DMS 273 (cell line): ENCODE measurements around the gene METTL13.

Experiments
- DNase-seq: peaks from one replicate; lab custom pipeline; 2025; ENCODE audit not compliant: unreplicated experiment; lab: John Stamatoyannopoulos, UW

METTL13 gene, protein sequence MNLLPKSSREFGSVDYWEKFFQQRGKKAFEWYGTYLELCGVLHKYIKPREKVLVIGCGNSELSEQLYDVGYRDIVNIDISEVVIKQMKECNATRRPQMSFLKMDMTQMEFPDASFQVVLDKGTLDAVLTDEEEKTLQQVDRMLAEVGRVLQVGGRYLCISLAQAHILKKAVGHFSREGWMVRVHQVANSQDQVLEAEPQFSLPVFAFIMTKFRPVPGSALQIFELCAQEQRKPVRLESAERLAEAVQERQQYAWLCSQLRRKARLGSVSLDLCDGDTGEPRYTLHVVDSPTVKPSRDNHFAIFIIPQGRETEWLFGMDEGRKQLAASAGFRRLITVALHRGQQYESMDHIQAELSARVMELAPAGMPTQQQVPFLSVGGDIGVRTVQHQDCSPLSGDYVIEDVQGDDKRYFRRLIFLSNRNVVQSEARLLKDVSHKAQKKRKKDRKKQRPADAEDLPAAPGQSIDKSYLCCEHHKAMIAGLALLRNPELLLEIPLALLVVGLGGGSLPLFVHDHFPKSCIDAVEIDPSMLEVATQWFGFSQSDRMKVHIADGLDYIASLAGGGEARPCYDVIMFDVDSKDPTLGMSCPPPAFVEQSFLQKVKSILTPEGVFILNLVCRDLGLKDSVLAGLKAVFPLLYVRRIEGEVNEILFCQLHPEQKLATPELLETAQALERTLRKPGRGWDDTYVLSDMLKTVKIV

DNA sequence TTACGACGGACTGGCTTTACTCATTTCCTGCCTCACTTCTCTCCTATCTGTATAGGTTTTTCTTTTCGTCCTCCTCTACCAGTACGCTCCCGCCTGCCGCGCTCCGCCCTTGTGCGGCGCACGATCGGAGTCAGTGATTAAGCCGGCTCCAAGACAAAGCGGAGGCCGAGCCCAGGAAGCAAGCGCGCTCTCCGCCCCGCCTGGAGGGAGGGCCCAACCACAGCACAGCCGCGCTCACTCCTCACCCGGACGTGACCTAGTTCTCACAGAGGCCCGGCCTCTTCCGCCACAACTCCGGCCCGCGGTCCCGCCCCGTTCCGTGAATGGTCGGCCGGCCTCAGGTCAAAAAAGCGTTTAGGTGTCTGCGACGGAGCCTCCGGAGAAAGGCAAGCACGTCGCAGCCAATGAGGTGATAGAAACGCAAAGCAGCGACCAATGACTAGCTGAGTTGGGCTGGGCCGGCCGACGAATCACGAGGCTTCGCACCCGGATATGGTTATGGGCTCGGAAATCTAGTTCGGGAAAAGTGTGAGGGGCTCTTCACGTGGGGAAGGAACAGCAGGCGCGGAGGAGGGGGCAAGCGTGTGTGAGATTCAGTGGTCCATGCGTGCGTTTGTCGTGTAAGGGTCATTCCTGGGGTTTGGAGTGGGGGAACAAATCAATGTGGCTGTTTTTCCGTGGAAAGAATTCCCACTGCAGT is at the start of gene METTL13:
Gene METTL13 (plus strand): TSS at position 485 of the 700 bp plus-strand sequence. CDS start 308 bp downstream, outside the sequence.
- DNase-seq = peak; percentile 100

DNA sequence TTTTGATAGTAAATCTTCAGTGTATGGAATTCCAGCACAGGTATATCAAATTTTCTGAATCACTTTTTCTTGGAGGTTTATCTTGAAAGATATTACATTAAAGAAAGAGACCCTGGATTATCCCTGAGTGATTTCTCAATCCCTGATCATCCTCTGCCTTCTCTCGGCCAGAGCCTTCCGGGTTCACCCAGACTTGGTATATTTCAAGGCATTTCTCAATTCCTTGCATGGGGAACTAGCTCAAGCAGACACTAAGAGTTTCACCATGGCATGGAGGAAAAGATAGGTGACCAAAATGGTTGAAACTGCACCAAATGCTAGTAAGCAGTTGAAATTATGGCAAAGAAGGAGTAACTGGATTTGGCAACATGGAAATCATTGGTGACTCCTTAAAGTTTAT is 45.3 kb upstream of the METTL13 start:
- no peak for DNase-seq

DNA sequence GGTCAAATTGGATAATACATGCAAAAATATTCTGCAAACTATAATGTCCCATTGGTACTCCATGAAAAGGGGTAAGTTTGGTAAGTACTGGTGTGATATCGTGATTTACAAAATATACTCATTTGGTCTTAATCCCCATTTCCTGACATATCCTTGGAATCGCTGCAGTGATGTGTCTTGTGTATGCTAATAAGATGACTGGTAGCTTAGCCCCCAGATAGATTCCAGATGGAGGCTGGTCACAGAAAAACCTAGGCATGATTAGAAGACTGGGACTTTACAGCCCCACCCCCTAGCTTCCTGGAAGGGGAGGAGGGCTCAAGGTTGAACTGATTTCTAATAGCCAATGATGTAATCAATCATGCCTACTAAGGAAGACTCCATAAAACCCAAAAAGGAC is 42.5 kb upstream of the METTL13 start:
- no peak for DNase-seq

DNA sequence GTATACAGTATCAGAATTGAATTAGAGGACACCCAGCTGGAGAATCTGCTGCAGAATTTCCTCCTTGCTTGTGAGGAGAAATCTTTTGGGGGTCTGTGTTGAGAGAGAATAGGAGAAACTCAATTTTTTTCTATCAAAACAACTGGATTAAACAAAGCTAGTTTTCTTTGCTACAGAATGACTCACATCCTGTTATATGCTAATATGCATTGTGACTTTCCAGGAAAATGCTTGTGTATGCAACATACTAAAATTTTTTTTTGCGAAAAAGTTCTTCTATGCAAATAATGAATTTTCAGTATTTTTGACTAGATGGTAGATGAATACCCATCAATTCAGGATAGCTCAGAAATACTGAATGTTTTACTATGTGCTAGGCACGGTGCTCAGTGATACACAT is 41.8 kb upstream of the METTL13 start:
- no peak for DNase-seq

DNA sequence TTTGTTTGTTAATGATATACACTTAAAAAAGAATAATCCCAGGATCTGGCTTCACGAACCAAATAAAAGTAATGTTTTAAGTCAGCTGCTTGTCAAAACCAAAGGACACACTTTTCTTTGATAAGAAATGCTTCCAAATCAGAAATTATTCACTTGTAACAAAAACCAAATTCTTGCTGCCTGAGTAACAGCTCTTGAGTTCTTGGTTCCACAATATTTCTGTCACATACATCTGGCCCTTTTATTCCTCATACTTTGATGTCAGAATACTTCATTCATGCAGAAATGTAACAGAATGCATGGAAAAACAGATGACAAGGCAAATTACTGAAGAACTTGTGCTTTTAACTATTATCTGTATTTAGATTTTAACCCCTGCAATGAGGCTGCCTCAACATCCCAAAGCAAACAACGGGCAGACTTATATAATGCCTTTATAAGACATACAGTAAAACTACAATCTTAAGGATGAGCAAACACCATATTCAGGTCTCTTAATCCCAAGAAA is 41.0 kb upstream of the METTL13 start:
- no peak for DNase-seq

DNA sequence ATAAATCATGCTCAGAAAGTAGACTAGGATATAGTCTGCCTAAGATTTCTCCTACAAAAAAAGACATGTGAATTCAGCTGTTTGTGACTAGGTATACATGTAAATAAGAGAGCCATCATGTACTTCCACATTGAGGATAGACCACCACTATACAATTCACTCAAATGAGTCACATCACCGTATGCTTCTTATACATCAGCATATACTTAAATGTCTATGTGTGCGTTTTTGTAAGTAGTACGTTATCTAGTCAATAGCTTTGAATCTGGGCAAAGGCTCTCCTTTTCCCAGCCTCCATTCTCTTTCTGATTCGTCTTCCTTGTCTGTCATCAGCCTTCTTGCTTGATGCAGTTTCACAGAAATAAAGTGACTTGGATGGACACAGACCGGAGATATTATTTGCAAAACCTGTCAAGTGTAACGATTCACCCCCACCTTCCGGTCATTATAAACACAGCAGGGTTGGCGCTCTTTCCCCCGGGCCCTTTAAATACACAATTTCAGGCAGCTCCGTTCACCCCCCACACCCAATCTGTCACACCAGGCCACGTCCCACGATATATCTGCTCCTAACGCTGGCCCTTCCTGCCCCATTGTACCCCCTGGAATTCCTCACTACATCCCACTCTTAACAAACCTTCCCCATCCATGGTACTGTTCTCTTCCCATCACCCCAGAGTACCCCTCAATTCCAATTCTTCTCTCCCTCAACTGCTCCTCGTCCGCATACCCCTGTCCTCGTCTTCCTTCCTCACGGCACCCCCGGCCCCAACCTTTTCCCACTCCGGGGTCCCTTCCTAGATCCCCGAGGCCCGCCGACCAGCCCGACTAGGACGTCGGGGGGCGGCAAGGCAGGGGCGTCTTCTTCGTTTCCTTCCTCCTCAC is 40.2 kb upstream of the METTL13 start:
- DNase-seq = peak; percentile 79

DNA sequence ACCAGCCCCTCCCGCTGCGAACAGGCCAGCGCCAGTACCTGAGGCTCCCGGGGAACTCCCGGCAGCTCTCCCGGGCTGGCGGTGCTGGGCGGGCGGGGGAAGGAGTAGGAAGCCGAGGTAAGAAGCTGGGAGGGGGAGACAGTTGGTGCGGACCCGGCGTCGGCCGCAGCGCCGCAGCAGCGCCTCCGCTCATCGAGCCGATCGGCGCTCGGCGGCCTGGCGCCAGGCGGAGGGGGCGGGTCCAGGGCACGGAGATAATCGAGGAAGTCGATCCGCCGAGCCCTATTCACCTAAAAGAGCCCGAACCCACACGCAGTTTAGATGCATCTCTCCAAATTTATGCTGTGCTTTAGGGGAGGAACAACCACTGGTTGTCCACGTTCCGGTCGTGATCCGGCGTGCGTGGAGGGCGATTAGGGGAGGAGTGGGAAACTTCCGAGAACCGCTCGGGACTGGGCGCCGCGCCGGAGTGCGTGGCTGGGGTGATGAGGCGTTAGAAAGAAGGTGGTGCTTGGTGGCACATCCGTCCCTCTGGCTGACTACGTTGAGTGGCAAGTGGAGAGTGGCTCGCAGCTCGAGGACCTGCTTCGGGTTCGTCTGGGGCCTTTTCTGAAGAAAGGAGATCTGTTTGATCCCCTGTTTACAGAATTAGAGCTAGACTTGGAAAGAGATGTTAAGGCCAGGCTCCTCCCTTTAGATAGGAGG is 39.4 kb upstream of the METTL13 start, which contains the start of gene VAMP4:
Gene VAMP4 (minus strand): TSS at position 194 of the 705 bp plus-strand sequence. CDS start 3,651 bp downstream, outside the sequence.
- DNase-seq = peak; percentile 96

DNA sequence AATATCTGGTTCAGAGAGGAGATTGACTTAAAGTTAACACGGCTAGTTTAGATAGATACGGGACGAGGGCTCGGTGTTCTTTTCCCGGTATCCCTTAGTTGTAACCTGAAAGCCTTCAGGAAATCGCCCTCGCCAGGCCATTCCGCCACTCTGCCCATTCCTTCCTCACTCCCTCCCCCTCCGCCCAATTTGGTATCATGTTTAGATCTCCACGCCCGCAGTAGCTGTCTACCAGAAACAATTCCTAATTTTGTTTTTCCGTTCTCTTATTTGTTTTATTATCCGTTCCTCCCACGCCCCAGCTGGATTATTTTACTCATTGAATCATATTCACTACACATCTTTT is 38.9 kb upstream of the METTL13 start:
- DNase-seq = peak; percentile 84

DNA sequence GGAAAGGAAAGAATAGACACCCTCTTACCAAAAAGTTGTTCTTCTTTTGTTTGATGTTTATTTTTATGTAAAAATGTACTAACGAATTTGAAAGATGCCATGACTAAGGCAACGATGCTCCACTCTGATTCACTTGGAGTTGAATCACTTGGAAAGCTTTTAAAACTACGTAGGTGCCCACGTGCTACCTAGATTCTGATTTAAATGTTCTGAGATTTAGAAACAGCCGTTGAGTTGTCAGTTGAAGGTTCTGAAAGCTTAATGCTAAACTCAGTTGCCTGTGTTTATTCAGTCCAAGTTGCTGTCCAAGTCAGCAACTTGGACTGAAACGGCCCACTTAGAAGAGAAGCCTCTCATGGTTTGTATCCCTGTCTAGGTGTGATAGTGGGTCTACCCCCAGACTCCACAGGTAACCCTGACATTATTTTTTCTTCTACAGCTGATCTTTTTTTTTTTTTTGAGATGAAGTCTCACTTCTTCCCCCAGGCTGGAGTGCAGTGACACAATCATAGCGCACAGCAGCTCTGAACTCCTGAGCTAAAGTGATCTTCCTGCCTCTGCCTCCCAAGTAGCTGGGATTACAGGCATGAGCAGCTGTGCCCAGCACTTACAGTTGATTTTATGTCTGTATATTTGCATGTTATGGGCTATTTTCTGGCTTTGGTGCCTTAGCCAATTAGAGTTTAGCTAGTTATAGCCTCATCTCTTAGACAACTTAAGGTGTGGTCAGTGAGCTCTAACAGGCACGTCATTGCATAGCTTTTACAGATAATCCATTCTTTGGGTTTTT is 38.2 kb upstream of the METTL13 start:
- peak; percentile 50 for DNase-seq

DNA sequence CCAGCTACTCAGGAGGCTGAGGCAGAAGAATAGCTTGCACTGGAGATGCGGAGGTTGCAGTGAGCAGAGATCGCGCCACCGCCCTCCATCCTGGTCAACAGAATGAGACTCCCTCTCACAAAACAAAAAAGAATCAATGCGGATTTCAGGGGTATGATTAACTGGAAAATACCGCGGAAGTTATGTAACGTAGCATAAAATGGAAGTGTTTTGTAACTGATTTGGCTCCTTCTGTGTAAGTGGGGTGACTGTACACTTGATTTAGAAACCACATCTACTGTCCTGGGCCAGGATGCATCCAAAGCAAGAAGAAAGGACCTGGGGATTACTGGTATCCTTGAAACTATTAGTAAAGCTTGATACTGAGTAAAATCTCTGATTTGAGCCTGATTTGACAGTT is 36.5 kb upstream of the METTL13 start:
- DNase-seq = no peak

DNA sequence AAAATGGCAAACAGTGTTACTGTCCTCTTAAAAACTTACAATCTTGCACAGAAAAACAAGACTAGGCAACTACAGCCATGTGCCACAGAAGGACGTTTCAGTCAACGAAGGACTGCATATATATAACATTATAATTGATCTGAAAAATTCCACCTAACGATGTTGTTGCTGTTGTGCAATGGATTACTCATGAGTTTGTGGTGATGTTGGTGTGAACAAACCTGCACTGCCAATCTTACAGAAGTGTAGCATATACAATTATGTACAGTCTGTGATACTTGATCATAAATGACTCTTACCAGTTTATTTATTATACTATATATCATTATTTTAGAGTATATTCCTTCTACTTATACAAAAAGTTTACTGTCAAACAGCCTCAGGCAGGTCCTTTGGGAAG is 32.8 kb upstream of the METTL13 start:
- no peak for DNase-seq

DNA sequence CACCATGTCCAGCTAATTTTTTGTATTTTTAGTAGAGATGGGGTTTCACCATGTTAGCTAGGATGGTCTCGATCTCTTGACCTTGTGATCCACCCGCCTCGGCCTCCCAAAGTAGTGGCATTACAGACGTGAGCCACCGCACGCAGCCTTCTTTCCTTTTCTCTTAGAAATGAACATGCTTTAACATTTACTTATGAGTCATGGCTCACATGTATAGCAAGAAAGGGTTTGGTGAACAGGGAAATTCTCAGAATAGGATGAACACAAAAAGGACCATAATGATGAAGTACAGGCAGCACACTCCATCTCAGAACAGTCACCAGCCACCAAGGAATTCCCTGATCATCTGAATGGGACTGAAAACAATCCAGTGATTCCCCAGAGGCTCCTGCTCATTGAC is 30.2 kb upstream of the METTL13 start:
- no peak for DNase-seq

DNA sequence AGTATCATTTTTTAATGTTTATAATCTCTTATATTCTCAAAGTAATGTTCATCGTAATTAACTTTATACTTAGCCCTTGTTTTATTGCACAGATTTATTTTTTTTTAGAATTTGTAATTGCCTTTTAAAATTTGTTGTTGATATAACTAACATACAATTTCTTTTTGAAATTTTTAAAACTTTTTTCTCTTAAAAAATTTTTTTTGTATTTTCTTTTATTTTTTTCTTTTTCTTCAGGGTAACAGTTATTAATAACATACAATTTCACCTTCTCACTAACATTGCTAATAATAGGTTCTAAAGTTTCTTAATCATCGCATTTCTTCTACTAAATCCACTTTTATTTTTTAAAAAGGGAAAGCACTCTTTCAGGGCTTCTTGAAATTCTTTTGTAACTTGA is 28.3 kb upstream of the METTL13 start:
- no peak for DNase-seq

DNA sequence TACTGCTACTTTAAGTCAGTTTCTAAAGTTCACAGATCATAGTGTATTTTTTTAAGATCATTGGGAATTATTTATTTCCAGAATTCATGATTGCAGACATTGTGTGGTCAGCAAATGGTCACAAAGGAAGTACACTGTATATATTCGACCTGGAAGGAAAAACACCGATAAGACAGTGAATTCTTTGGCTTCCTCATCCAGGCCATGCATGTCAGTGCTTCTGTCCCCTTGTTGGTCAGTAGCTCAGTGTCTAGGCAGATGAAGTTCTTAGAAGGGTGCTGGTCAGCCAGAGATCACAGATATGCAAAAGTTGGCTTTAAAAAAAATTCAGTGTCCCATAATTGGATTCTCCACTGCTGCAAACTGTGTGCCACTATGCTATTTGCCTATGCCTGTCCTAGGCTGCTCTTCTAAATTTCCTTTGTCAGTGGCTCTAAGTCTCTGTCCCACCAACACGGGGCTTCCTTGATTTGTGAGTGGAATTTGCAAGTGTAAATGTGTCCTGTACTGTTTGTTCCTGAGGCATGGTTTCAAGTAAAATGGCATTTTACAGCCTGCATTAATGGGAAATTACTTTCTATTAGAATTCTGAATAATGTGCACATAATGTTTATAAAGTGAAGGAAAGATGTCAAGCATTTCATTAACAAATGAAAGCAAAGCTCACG is 27.6 kb upstream of the METTL13 start:
- DNase-seq = peak; percentile 38

DNA sequence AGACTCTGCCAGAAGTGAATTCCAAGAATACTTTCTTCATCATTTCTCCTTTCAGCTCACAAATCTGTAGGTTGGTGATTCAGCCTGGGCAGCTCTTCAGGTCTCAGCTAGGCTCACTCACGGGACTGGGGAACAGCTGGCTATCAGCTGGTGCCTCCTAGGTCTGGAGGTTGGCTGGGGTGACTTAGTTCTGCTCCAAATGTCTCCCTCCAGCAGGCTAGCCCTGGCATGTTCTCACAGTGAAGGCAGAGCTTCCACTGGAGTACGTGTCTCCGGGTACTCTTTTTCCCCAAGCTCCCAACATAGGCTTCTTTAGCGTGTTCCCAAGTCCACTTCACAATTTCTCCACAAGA is 27.1 kb upstream of the METTL13 start:
- DNase-seq = peak; percentile 90

DNA sequence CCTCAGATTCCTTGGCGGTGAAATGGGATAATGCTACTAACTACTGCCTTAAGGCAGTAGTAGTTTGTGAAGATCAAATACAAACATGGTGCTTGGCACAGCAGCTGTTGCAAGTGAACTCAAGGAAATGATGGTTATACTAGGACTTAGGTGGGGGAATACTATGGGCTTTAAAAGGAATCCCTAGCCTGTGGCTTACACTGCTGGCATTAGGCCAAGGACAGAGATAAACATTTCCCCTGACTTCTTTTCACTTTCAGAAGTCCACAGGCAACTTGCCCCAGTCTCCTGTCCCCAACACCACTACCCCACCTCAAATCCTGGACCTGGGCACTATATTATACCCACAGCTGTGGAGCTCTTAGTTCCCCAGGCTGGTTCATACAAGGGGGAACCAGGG is 26.5 kb upstream of the METTL13 start:
- peak; percentile 32 for DNase-seq

DNA sequence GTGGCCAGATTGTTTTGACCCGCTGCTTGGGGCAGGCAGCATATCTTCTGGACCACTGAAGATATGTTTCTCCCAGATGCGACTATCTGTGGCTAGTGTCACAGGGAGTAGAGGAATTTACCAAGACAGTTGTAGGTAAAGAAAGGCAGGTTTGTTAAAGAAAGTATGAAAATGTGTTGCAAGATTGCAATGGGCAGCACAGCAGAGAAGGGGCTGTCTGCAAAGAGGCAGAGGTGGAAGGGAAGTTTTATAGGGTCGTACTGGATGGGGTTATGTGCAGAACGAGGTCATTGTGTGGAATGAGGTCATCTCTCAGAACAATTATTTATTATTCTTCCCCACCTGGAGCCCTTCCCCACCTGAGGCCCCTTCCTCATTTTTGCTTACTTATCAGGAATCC is 24.6 kb upstream of the METTL13 start:
- no peak for DNase-seq

DNA sequence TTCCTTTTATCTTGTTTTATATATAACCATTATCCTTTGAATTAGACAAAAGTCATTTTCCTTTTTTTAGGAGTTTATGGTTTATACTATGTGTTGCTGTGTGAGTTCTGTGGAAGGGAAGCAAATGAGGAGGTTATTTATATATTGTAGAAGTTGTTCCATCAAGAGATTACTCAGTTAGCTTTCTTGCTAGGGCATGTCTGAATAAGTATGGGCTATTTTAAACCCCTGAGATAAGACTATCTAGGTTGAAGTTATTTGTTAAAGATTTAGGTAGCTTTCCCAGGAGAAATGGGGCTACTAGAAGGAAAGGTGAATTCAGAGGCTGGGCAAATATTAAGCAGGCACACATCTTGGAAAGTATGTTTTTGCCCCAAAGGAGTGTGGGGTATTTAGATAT is 23.4 kb upstream of the METTL13 start:
- DNase-seq = no peak

DNA sequence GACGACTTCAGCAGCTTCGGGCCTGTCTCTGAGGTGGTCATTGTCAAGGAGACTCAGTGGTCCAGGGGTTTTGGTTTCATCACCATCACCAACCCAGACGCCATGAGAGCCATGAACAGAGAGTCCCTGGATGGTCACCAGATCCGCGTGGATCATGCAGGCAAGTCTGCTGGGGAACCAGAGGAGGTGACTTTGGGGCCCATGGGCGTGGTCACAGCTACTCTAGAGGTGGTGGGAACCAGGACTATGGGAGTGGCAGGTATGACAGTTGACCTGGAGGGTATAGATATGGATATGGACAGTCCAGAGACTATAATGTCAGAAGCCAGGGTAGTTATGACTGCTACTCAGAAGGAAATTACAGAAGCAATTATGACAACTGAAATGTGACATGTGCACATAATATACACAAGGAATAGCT is 19.3 kb upstream of the METTL13 start:
- DNase-seq = no peak
